ENCODE results near the gene OR2T5.
"Not testable (repeated sequence)": the region's sequence is repeated elsewhere in the genome, so short reads cannot be mapped to it uniquely, and the experiment has no call there.

The OR2T5 gene

GRCh38 chr1:248496661-248497060, 8.3 kb downstream of the OR2T5 start:
- not testable (repeated sequence) for DNase-seq (ENCODE audit: insufficient read length, low spot score); FAIRE-seq

- DNase-seq (ENCODE audit: insufficient read length, low spot score); FAIRE-seq: not testable (repeated sequence)
Measured at GRCh38 chr1:248500305-248501035, 12.1 kb downstream of the OR2T5 start.

- FAIRE-seq; DNase-seq (ENCODE audit: insufficient read length, low spot score): not testable (repeated sequence)
Measured at GRCh38 chr1:248507773-248508172, 19.4 kb downstream of the OR2T5 start, which contains the start of gene OR2G6. Gene OR2G6, plus strand, starts transcription at chr1:248508073. Its CDS starts 13,574 bp downstream, at chr1:248521647.

- not testable (repeated sequence) for DNase-seq (ENCODE audit: insufficient read length, low spot score); FAIRE-seq
Measured at GRCh38 chr1:248510217-248510616, 21.8 kb downstream of the OR2T5 start.

- DNase-seq (ENCODE audit: insufficient read length, low spot score) (no peak), FAIRE-seq (no peak)
Measured at GRCh38 chr1:248521856-248522255, 33.5 kb downstream of the OR2T5 start.

GRCh38 chr1:248537449-248537848, 49.1 kb downstream of the OR2T5 start:
- not testable (repeated sequence) for DNase-seq (ENCODE audit: insufficient read length, low spot score); FAIRE-seq

All from HTR-8/SVneo (cell line).